Mammary epithelial cell (primary cell): ENCODE data around the gene SHC2.

Experiments
- CTCF ChIP-seq, 2 donors: IDR thresholded peaks in 1 of 2; conservative IDR thresholded peaks in 1 of 2; 2 replicates each; pipeline ENCODE4 v1.5.1; 2011 to 2012; ENCODE audit warnings: inconsistent platforms in 2 of 2, low read length in 2 of 2, mild to moderate bottlenecking in 2 of 2, control low read depth in 1 of 2, low read depth in 1 of 2; ENCODE audit not compliant: insufficient read depth in 1 of 2; ENCODE audit errors: extremely low read depth in 1 of 2
- EZH2 ChIP-seq: IDR thresholded peaks from 2 replicates; pipeline ENCODE4 v1.6.1; 2012; ENCODE audit warnings: low read length, inconsistent platforms, borderline replicate concordance

GRCh38 chr19:406971-407510, 53.8 kb downstream of the SHC2 start:
- TF ChIP-seq CTCF (conservative IDR thresholded peaks at IDR 0.05 in 1 of 2, IDR thresholded peaks at IDR 0.05 in 1 of 2; ENCODE audit: extremely low read depth in 1 of 2, insufficient read depth in 1 of 2, low read depth in 1 of 2, low read length in 2 of 2) = no peak
- no peak for TF ChIP-seq EZH2
